A673 (cell line): Measurements from ENCODE around the gene HSPE1. TPM values are rescaled to one million over a fixed set of nuclear protein-coding genes. Genes with fewer than 3 reads are reported as not detected.

Experiments used
- BruUV-seq: library from RNA; stranded (reverse); fragments of 400-500 nt; replicated peaks from 2 replicates; lab custom pipeline; 2021; lab: Mats Ljungman, UMichigan
- CTCF ChIA-PET: fragments of 300-600 bp; sonication (Branson Sonifier 250); formaldehyde crosslinking; loops from one replicate; lab custom pipeline; 2022; ENCODE audit warnings: antibody characterized with exemption; lab: Charles Lee
- POLR2A ChIA-PET: fragments of 300-600 bp; sonication (Branson Sonifier 250); formaldehyde crosslinking; loops from one replicate; lab custom pipeline; 2022; ENCODE audit warnings: antibody characterized with exemption; ENCODE audit not compliant: low non-redundant PET; lab: Charles Lee
- DNase-seq: peaks from one replicate; pipeline ENCODE4 v3.0.0-alpha.2; 2015; ENCODE audit warnings: low spot score
- H3K27ac ChIP-seq: fragments of 200-600 bp; sonication (generic); 2 replicates; pipeline ENCODE4 v1.5.1; 2016; ENCODE audit warnings: mixed run types, low read depth, mild to moderate bottlenecking, mixed read lengths, antibody characterized with exemption, low read length; ENCODE audit not compliant: poor library complexity, severe bottlenecking
- H3K27me3 ChIP-seq: fragments of 200-600 bp; sonication (generic); replicated peaks from 2 replicates; pipeline ENCODE4 v1.6.1; 2017; ENCODE audit warnings: mixed run types, low read depth, mild to moderate bottlenecking, mixed read lengths, antibody characterized with exemption, low read length; ENCODE audit not compliant: insufficient read depth, poor library complexity
- H3K36me3 ChIP-seq: fragments of 200-600 bp; sonication (generic); 2 replicates; pipeline ENCODE4 v1.6.1; 2016; ENCODE audit warnings: mixed run types, mild to moderate bottlenecking, mixed read lengths, antibody characterized with exemption, low read length; ENCODE audit not compliant: insufficient read depth, poor library complexity, severe bottlenecking
- H3K4me1 ChIP-seq: fragments of 200-600 bp; sonication (generic); 2 replicates; pipeline ENCODE4 v1.6.1; 2017; ENCODE audit warnings: mixed run types, mild to moderate bottlenecking, mixed read lengths, antibody characterized with exemption, low read length; ENCODE audit not compliant: insufficient read depth, poor library complexity, severe bottlenecking
- H3K4me3 ChIP-seq: fragments of 200-600 bp; sonication (generic); 2 replicates; pipeline ENCODE4 v1.5.1; 2016; ENCODE audit warnings: low read depth, mixed run types, mild to moderate bottlenecking, mixed read lengths, low read length; ENCODE audit not compliant: poor library complexity, severe bottlenecking
- H3K9me3 ChIP-seq: fragments of 200-600 bp; sonication (generic); 2 replicates; pipeline ENCODE4 v1.6.1; 2016; ENCODE audit warnings: mixed run types, low read depth, mild to moderate bottlenecking, mixed read lengths, antibody characterized with exemption, low read length; ENCODE audit not compliant: poor library complexity, severe bottlenecking
- CTCF ChIP-seq: fragments of 300-800, 200-600 bp; sonication (generic); conservative IDR thresholded peaks from 2 replicates; pipeline ENCODE4 v1.5.1; 2017; ENCODE audit warnings: low read depth, mild to moderate bottlenecking, antibody characterized with exemption, low read length, moderate library complexity, mixed read lengths
- EZH2 ChIP-seq: fragments of 200-600 bp; sonication (generic); IDR thresholded peaks from 2 replicates; pipeline ENCODE4 v1.6.1; 2017; ENCODE audit warnings: borderline replicate concordance, low read depth, mild to moderate bottlenecking, mixed read lengths, antibody characterized with exemption, low read length; ENCODE audit not compliant: poor library complexity, severe bottlenecking
- intact Hi-C: fragments of 100-400 bp; cut with micrococcal nuclease; formaldehyde crosslinking; loops from one replicate; pipeline ENCODE4 v1.10.0; 2022; ENCODE audit not compliant: unreplicated experiment
- total RNA-seq: library from RNA; stranded (reverse); gene quantifications from 2 replicates; pipeline ENCODE4 v1.2.3, GENCODE V29; 2021

HSPE1 gene
- total RNA-seq, 1 experiment from 2014 or later: 356 TPM

- ChIA-PET CTCF (no interaction called here), POLR2A (interaction anchor here (0.6 kb wide), 1 partner anchor 54 kb away, joined by 6 read pairs; no protein-coding TSS in a partner anchor)
- H3K9me3 ChIP-seq: no peaks in the 10 kb centered on the region
- H3K4me3 ChIP-seq: peak overlapping the region; percentile 89
- intact Hi-C loops: loop anchor here (5.0 kb wide), 1 partner anchor 89 kb away; no protein-coding TSS in a partner anchor
- BruUV-seq: no TSS peak
- no peak for DNase-seq
- peaks cover 32% of the 10 kb centered on the region for H3K4me1 ChIP-seq
- no peak for TF ChIP-seq CTCF
- TF ChIP-seq EZH2: no peak
- H3K27me3 ChIP-seq: no peaks in the 10 kb centered on the region
- H3K36me3 ChIP-seq: peaks cover 77% of the 10 kb centered on the region
- H3K27ac ChIP-seq: peak overlapping the region; percentile 46
Measured at GRCh38 chr2:197496695-197497094, 3.5 kb upstream of the HSPE1 start.

- peak overlapping the region; percentile 89 for H3K4me3 ChIP-seq
- no peak for TF ChIP-seq EZH2
- peaks cover 38% of the 10 kb centered on the region for H3K4me1 ChIP-seq
- H3K27me3 ChIP-seq: no peaks in the 10 kb centered on the region
- no peaks in the 10 kb centered on the region for H3K9me3 ChIP-seq
- ChIA-PET POLR2A (no interaction called here), CTCF (no interaction called here)
- intact Hi-C loops: loop anchor here (5.0 kb wide), 1 partner anchor 90 kb away; no protein-coding TSS in a partner anchor
- no TSS peak for BruUV-seq
- DNase-seq: no peak
- H3K36me3 ChIP-seq: peaks cover 77% of the 10 kb centered on the region
- H3K27ac ChIP-seq: peak overlapping the region; percentile 46
Measured at GRCh38 chr2:197497326-197497725, 2.9 kb upstream of the HSPE1 start.

DNA sequence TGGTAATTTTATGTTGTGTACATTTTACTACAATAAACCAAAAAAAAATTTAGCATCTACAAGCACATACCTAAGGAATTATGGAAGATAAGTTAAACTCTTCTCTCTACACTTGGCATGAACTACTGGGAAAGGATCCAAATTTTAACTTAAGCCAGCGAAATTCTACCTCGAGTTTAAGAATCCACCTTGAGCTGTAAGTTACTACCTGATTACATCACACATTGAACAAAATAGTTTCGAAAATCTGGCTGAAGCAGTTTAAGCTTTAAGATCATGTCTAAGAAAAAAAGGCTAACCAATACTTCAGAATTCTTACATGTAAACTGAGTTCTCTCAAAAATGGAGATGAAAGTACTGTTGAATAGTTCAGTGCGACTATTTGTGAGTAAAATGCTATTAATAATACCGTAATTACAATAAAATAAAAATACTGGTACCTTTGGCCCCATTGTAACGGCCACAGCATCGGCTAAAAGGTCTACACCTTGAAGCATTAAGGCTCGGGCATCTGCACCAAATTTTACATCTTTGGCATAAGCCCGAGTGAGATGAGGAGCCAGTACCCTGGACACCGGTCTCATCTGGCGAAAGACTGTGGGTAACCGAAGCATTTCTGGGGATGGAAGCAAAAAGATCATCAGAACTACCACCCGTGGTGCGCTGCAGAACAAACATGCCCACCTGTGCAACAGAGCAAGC, 1.8 kb upstream of the HSPE1 start:
- Histone ChIP-seq H3K9me3 (no peaks in the 10 kb centered on the region), H3K4me1 (peaks cover 44% of the 10 kb centered on the region), H3K4me3 (peak overlapping the region; percentile 89), H3K27me3 (no peaks in the 10 kb centered on the region), H3K27ac (peak overlapping the region; percentile 97), H3K36me3 (peaks cover 77% of the 10 kb centered on the region)
- no TSS peak for BruUV-seq
- ChIA-PET POLR2A (interaction anchor here (0.6 kb wide), 1 partner anchor 1872 kb away, joined by 3 read pairs; no protein-coding TSS in a partner anchor), CTCF (no interaction called here)
- DNase-seq: no peak
- intact Hi-C loops: loop anchor here (5.0 kb wide), 1 partner anchor 91 kb away; no protein-coding TSS in a partner anchor
- TF ChIP-seq EZH2 (no peak), CTCF (no peak)
